Measurements from ENCODE around the gene USP47.

The USP47 gene

GRCh38 chr11:11867720-11868119, 25.9 kb downstream of the USP47 start:
- TF ChIP-seq ZFX (IDR thresholded peaks at IDR 0.05; ENCODE audit: borderline replicate concordance) = no peak
- TF ChIP-seq, protein P1, sequence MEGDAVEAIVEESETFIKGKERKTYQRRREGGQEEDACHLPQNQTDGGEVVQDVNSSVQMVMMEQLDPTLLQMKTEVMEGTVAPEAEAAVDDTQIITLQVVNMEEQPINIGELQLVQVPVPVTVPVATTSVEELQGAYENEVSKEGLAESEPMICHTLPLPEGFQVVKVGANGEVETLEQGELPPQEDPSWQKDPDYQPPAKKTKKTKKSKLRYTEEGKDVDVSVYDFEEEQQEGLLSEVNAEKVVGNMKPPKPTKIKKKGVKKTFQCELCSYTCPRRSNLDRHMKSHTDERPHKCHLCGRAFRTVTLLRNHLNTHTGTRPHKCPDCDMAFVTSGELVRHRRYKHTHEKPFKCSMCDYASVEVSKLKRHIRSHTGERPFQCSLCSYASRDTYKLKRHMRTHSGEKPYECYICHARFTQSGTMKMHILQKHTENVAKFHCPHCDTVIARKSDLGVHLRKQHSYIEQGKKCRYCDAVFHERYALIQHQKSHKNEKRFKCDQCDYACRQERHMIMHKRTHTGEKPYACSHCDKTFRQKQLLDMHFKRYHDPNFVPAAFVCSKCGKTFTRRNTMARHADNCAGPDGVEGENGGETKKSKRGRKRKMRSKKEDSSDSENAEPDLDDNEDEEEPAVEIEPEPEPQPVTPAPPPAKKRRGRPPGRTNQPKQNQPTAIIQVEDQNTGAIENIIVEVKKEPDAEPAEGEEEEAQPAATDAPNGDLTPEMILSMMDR (IDR thresholded peaks at IDR 0.05) = no peak
- no peak overlapping the region for H3K27ac ChIP-seq

GRCh38 chr11:11871991-11872401, 30.2 kb downstream of the USP47 start:
- no peak for TF ChIP-seq ZFX (IDR thresholded peaks at IDR 0.05; ENCODE audit: borderline replicate concordance)
- TF ChIP-seq, protein P1 (IDR thresholded peaks at IDR 0.05) = no peak
- H3K27ac ChIP-seq = no peak overlapping the region

GRCh38 chr11:11876458-11876857, 34.7 kb downstream of the USP47 start:
- no peak for TF ChIP-seq ZFX (IDR thresholded peaks at IDR 0.05; ENCODE audit: borderline replicate concordance)
- TF ChIP-seq, protein P1 (IDR thresholded peaks at IDR 0.05) = peak; percentile 54
- H3K27ac ChIP-seq = no peak overlapping the region

DNA sequence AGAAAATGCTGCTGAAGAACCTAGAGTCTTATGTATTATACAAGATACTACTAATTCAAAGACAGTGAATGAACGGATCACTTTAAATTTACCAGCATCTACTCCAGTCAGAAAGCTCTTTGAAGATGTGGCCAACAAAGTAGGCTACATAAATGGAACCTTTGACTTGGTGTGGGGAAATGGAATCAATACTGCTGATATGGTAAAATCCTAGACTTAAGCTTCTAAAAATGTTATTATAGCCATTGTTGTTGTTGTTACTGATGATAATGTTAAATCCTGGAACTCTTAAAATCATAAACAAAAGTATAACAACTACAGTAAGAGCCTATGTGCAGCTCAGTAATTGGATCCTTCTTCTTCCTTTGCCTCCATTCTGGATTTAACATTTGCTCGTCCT, 38.4 kb downstream of the USP47 start:
- TF ChIP-seq, protein P1 (IDR thresholded peaks at IDR 0.05) = no peak
- no peak for TF ChIP-seq ZFX (IDR thresholded peaks at IDR 0.05; ENCODE audit: borderline replicate concordance)
- no peak overlapping the region for H3K27ac ChIP-seq

- no peak overlapping the region for H3K27ac ChIP-seq
- TF ChIP-seq, protein P1 (IDR thresholded peaks at IDR 0.05) = no peak
- no peak for TF ChIP-seq ZFX (IDR thresholded peaks at IDR 0.05; ENCODE audit: borderline replicate concordance)
These were observed 40.8 kb downstream of the USP47 start for GRCh38 chr11:11882539-11882938.

GRCh38 chr11:11884351-11884750, 42.6 kb downstream of the USP47 start:
- no peak overlapping the region for H3K27ac ChIP-seq
- no peak for TF ChIP-seq ZFX (IDR thresholded peaks at IDR 0.05; ENCODE audit: borderline replicate concordance)
- TF ChIP-seq, protein P1 (IDR thresholded peaks at IDR 0.05) = no peak

DNA sequence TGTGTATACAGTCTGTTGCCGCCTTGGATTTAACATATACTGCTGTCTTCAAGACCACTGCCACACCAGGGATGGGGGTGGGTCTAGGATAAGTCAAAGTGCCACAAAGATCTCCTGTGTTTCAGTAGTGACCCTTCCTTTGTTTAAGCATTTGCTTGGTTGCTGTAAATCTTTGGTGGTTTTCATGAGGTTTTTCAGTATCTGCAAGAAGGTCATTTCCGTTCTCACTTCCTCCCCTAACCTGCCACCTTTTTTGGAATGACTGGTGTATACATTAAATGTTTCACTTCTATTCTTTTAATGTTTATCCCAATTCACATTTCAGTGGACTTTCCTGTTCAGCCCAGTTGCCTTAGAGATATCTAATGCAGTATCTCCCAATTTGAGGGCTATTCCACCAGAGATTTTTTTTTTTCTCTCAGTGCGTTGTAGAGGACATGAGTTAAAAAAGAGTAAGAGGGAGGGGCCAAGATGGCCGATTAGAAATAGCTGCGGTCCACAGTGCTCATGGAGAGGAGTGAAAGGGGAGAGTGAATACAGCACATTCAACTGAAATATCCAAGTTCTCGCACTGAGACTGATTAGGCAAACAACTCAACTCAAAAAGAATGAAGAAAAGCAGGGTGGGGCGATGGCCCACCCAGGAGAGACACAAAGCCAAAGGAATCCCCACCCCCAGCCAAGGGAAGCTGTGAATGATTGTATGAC, 43.2 kb downstream of the USP47 start:
- no peak overlapping the region for H3K27ac ChIP-seq
- TF ChIP-seq, protein P1 (IDR thresholded peaks at IDR 0.05) = no peak
- no peak for TF ChIP-seq ZFX (IDR thresholded peaks at IDR 0.05; ENCODE audit: borderline replicate concordance)

Measured in 22Rv1 (cell line).